ENCODE data around the gene TMEM151A.
"Not testable (repeated sequence)": the region's sequence is repeated elsewhere in the genome, so short reads cannot be mapped to it uniquely, and the experiment has no call there.

Gene TMEM151A

GRCh38 chr11:66291706-66292542 lies at the start of gene TMEM151A:
TMEM151A (plus strand) TSS chr11:66291894; CDS start chr11:66292014, 120 bp downstream.
- no peak for DNase-seq

DNA sequence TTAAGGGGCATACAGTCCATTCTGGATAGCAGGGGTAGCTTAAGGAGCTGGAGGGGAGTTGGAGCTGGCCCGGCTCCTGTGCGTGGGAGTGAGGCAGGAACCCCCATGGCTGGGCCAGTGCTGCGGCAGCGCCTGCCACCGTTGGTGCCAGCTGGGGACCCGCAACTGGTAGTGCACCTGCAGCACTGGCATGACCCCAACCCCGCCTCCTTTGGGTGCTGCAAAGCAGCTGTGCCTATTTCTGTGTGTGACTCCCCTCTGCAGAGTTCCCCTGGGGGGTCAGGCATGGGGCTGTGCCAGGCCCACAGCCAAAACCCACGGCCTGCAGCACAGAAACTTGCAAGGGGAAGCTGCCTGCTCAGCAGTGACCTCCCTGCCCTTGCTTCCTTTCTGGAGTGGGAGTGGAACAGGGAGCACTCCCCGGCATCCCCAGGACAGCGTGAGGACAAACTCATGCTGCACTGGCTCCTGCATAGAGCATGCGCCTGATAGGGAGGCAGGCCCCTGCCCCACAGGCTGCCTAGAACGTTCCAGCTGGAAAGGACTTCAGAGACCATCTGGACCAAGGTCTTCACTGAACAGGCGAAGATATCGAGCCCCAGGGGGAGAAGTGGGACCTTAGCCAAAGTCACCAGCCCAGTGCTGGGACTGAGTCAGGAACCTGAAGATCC lies 49.5 kb upstream of the TMEM151A start:
- DNase-seq, result peak in 1 of 2 experiments; percentile 23

DNA sequence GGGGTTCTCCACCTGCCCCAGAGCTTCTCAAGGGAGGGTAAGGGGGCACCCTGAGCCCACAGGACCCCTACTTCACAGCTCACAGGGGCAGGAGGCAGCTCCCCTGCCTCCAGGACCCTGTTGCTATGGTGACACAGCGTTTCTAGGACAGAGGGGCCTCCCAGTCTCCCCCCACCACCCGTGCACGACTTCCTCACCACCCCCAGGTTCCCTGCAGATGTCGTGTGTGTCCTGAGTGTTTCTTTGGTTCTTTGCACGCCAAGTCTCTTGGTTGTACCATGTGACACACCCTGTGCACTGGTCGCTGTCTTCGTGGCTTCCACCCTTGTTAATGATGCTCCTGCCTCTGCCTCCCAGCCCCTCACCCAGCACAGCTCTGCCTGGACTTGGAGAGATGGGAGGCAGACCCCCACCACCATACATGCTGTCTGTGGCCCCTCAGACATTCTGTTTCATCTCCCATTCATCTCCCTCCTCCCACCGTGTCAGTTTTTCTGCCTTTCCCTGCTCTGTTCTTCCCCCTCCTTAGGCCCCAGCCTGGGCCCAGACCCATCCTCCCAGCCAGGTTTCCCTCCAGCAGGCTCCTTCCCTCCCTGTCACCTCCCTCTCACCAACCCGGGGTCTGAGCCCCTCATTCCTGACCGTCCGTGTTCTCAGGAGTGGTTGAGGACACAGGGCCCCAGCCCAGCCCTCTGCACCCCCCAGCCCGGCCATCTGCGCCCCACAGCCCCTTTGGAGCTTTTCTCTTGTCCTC lies 47.7 kb upstream of the TMEM151A start:
- no peak for DNase-seq

GRCh38 chr11:66247295-66247694 lies 44.4 kb upstream of the TMEM151A start:
- no peak for DNase-seq

DNA sequence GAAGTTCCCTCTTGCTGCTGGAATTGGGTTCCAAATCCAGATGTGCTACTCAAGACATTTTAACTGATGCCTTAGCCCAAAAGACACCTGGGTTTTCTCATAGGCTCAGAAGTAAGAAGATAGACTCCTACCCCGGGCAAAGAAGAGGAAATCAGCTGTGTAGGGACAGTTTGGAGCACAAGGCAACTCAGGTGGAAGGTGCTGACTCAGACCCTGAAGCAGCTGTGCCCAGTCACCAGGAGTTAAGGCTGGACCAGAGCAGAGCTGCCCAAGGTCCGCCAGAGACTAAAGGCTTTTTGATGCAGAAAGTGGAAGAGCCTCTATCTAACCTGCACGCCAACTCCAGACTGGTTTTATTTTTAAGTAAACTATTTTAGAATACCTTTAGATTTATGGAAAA lies 43.9 kb upstream of the TMEM151A start:
- DNase-seq, result no peak

DNA sequence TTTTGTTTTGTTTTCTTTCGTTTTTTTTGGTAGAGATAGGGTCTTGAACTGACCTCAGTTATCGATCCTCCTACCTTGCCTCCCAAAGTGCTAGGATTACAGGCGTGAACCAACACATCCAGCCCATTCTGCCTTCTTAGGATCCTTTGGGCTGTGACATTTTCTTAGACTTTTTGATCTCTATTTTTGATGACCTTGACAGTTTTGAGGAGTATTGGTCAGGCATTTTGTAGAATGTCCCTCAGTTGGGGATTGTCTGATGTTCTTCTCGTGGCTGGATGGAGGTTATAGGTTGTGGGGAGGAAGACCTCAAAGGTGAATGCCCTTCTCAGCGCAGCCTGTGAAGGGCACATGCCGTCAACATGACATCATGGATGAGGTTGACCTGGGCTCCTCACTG lies 42.8 kb upstream of the TMEM151A start:
- no peak for DNase-seq

DNA sequence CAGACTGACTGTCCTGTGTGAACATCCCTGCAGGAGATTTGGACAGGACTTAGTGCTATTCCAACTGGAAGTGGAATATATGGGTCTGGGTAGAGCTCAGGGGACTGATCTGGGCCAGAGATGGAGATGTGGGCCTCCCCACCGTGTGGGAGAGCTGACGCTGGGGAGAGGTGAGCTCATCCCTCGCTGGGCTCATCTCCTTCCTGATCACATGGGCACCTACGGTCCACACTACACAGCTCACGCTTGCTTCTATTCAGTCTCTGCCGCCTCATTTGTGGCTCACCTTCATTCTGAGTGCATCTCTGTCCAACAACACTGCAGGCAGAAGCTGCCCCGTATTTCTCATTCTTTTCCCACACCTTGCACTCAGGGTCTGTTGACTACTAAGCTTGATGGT lies 39.9 kb upstream of the TMEM151A start:
- no peak for DNase-seq

DNA sequence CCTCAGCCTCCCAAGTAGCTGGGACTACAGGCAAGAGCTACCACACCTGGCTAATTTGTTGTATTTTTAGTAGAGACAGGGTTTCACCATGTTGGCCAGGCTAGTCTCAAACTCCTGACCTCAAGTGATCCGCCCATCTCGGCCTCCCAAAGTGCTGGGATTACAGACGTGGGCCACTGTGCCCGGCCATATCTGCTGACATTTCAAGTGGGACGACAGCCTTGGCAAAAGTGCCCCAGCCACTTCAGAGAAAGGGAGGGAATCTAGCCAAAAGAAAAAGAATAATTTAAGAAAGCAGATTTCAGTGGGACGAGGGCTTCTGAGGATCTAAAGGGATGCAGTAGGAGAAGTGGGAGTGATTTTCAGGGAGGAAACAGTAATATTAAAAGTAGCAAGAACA lies 38.6 kb upstream of the TMEM151A start:
- not testable (repeated sequence) for DNase-seq

DNA sequence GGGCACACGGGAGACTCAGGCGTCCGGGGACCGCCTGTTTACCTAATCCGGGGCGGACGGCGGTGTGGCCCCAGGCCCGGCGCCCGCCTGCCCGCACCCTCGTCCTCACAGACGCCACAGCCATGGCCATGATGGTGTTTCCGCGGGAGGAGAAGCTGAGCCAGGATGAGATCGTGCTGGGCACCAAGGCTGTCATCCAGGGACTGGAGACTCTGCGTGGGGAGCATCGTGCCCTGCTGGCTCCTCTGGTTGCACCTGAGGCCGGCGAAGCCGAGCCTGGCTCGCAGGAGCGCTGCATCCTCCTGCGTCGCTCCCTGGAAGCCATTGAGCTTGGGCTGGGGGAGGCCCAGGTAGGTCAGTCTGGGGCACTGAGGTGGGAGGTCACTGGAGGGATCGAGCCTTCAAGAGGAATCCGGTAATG lies 33.2 kb upstream of the TMEM151A start:
- no peak for DNase-seq

DNA sequence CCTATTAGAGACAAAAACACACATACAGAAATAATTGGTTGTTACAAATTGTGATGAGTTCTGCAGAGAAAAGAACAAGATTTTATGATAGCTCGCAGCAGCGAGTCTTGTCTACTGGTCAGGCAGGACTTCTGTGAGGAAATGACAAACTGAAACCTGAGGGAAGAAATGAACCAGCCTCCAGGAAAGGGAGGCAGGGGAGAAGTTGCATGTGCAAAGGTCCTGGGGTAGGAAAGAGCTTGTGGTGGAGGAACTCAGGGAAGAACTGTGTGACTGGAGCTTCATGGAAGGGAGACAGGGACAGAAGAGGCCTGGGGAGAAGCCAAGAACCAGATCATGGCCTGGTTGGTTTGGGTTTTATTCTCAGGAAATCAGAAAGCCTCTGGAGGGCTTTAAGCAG lies 32.5 kb upstream of the TMEM151A start:
- DNase-seq, result no peak

GRCh38 chr11:66259956-66260355 lies 31.7 kb upstream of the TMEM151A start:
- peak; percentile 59 to 82 for DNase-seq

DNA sequence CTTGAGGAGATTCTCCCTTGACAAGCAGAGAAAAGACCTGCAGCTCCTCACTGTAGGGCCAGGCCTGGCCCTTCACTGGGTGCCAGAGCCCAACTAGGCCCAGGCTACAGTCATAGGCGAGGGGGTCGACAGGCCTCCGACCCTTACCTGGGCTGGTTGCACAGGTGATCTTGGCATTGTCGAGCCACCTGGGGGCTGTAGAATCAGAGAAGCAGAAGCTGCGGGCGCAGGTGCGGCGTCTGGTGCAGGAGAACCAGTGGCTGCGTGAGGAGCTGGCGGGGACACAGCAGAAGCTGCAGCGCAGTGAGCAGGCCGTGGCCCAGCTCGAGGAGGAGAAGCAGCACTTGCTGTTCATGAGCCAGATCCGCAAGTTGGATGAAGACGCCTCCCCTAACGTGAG lies 30.1 kb upstream of the TMEM151A start:
- DNase-seq, result no peak

DNA sequence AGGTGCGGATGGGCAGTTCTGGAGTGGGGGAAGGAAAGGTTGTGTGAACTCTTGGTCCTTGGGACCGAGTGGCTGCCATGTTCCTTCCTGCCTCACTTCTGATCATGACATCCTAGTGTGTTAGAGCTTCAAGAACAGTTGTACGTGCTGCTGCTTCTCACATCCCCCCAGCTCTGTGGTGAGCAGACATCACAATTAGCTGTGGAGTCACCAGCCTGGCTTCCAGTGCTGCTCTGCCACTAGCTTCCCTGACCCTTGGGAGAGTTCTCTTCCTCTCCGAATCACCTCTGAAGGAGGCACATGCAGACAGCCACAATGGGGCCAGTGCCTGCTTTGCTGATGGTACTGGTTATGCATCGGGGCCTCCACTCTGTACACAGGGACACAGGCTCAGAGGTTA lies 29.5 kb upstream of the TMEM151A start:
- no peak for DNase-seq

GRCh38 chr11:66262696-66263095 lies 29.0 kb upstream of the TMEM151A start:
- DNase-seq, result no peak

GRCh38 chr11:66263231-66263630 lies 28.5 kb upstream of the TMEM151A start:
- DNase-seq, result no peak

GRCh38 chr11:66263785-66264184 lies 27.9 kb upstream of the TMEM151A start:
- no peak for DNase-seq

DNA sequence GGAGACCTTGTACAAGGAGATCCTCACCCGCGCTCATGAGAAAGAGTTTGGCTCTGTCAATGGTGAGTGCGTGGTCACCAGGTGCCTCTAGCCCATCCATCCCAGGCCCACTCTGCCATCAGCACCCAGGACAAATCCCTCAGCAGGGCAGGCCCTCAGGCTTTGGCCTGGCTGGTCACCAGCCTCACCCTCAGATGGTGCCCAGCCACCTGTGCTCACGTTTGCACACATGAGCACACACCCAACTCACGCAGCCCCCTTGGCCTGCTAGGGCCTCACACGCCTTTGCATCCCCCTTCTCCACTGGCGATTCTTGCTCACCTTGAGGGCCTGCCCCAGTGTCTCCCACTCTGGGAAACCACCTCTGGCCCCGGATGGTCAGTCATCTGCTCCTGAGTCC lies 27.3 kb upstream of the TMEM151A start:
- no peak for DNase-seq

- no peak for DNase-seq
Observed at GRCh38 chr11:66264914-66265313, 26.8 kb upstream of the TMEM151A start.

- no peak for DNase-seq
Observed at GRCh38 chr11:66265531-66266377, 25.9 kb upstream of the TMEM151A start.

DNA sequence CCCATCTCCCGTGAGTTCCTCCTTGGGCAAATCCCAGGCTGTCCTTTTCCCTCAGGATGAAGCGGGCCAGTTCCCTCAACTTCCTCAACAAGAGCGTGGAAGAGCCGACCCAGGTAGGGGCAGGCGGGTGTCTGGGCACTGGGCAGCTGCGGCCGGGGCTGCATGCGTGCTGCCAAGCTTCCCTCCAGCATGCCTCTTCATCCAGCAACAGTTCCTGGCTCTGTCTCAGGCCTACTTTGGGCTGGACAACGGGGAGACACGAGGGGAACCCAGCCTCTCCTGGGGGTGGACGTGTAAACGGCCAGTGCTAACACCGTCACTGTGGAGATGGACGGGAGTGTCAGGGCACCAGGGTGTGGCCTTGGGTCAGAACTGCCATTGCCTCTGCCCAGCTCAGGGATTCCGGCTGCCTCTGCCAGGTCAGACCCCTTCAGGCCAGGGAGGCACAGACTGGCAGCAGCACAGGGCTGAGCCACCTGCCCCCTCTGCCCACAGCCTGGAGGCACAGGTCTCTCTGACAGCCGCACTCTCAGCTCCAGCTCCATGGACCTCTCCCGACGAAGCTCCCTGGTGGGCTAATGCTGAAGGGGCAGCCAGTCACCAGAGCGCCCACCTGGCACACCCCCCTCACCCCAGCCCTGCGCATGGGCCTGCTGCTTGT lies 25.2 kb upstream of the TMEM151A start:
- no peak for DNase-seq

GRCh38 chr11:66267039-66267378 lies 24.7 kb upstream of the TMEM151A start:
- DNase-seq, result no peak

Measured in NCI-H524 (cell line).